GM12878 (cell line): ENCODE measurements around the gene OR4L1. TPM values are rescaled to one million over a fixed set of nuclear protein-coding genes. Genes with fewer than 3 reads are reported as not detected.

Source experiments
- ATAC-seq: fragments of 200-7000 bp; cut with Tn5 transposase; 3 replicates; pipeline ENCODE4 v1.9.1; 2020; ENCODE audit warnings: mild to moderate bottlenecking, moderate library complexity
- BruUV-seq: library from RNA; stranded (reverse); fragments of 400-500 nt; replicated peaks from 2 replicates; lab custom pipeline; 2021; lab: Mats Ljungman, UMichigan
- CTCF ChIA-PET: fragments of 300-600 bp; sonication (Branson Sonifier 250); formaldehyde crosslinking; extraction: SDS; loops from one replicate; lab custom pipeline; 2021; ENCODE audit warnings: inconsistent platforms; lab: Yijun Ruan, JAX
- POLR2A ChIA-PET: fragments of 350-600 bp; formaldehyde crosslinking; extraction: SDS; loops from one replicate; lab custom pipeline; 2021; ENCODE audit warnings: inconsistent platforms; lab: Charles Lee
- RAD21 ChIA-PET: fragments of 300-600 bp; sonication (Branson Sonifier 250); formaldehyde crosslinking; loops from one replicate; lab custom pipeline; 2023; ENCODE audit warnings: antibody characterized with exemption; ENCODE audit not compliant: unreplicated experiment; lab: Charles Lee
- SMC1A ChIA-PET: fragments of 300-600 bp; sonication (Branson Sonifier 250); formaldehyde crosslinking; loops from one replicate; lab custom pipeline; 2023; ENCODE audit not compliant: unreplicated experiment, uncharacterized antibody; lab: Charles Lee
- DNase-seq: peaks from one replicate; pipeline ENCODE4 v3.0.0-alpha.2; 2011; ENCODE audit warnings: low read depth, low spot score
- FAIRE-seq: peaks from 3 replicates; lab custom pipeline; 2011; peaks lifted over from hg19 to GRCh38; lab: Jason Lieb, UNC
- H2AFZ ChIP-seq: 2 replicates; pipeline ENCODE4 v1.6.0; 2011; ENCODE audit warnings: low read depth, low read length, control low read depth; ENCODE audit not compliant: control insufficient read depth
- H3K27ac ChIP-seq: 2 replicates; pipeline ENCODE4 v1.5.1; 2011; ENCODE audit warnings: control low read depth; ENCODE audit not compliant: control insufficient read depth, insufficient read depth
- H3K27me3 ChIP-seq, 2 experiments: replicated peaks in 1 of 2; 2 replicates each; pipeline versions ENCODE4 v1.6.0 to v1.6.1; 2011; ENCODE audit warnings: low read length in 1 of 2; ENCODE audit not compliant: control insufficient read depth in 2 of 2, insufficient read depth in 2 of 2
- H3K36me3 ChIP-seq, 2 experiments: 2 replicates each; pipeline ENCODE4 v1.5.1; 2011; ENCODE audit warnings: low read length in 1 of 2; ENCODE audit not compliant: control insufficient read depth in 2 of 2, insufficient read depth in 2 of 2
- H3K4me1 ChIP-seq: 2 replicates; pipeline ENCODE4 v1.6.1; 2011; ENCODE audit warnings: mild to moderate bottlenecking, low read length, moderate library complexity, mixed read lengths; ENCODE audit not compliant: control insufficient read depth, insufficient read depth
- H3K4me2 ChIP-seq: 2 replicates; pipeline ENCODE4 v1.6.0; 2011; ENCODE audit warnings: control low read depth; ENCODE audit not compliant: control insufficient read depth, insufficient read depth
- H3K4me3 ChIP-seq: fragments of 200-600 bp; sonication (generic); 2 replicates; pipeline ENCODE4 v1.5.1; 2016
- H3K79me2 ChIP-seq: 2 replicates; pipeline ENCODE4 v1.6.0; 2011; ENCODE audit warnings: low read length; ENCODE audit not compliant: control insufficient read depth, insufficient read depth
- H3K9ac ChIP-seq: 2 replicates; pipeline ENCODE4 v1.8.0; 2011; ENCODE audit warnings: low read length, control low read depth, mixed read lengths; ENCODE audit not compliant: control insufficient read depth, insufficient read depth
- H3K9me3 ChIP-seq: replicated peaks from 3 replicates; pipeline ENCODE4 v1.5.1; 2011; ENCODE audit warnings: mild to moderate bottlenecking, low read length; ENCODE audit not compliant: control insufficient read depth, insufficient read depth
- H4K20me1 ChIP-seq: 2 replicates; pipeline ENCODE4 v1.6.0; 2011; ENCODE audit not compliant: control insufficient read depth, insufficient read depth
- CBX5 ChIP-seq: sonication (generic); IDR thresholded peaks from 2 replicates; pipeline ENCODE4 v1.6.1; 2016; ENCODE audit warnings: low read depth, moderate library complexity, mild to moderate bottlenecking, inconsistent platforms
- CHD4 ChIP-seq: fragments of 200-600 bp; sonication (generic); IDR thresholded peaks from 2 replicates; pipeline ENCODE4 v1.6.1; 2016; ENCODE audit warnings: mild to moderate bottlenecking
- CREM ChIP-seq: IDR thresholded peaks from 2 replicates; pipeline ENCODE4 v1.6.1; 2014; ENCODE audit warnings: antibody characterized with exemption, low read depth
- HCFC1 ChIP-seq: fragments of 150-350 bp; IDR thresholded peaks from 2 replicates; pipeline ENCODE4 v1.6.1; 2014; ENCODE audit warnings: low read length
- JUND ChIP-seq: IDR thresholded peaks from 2 replicates; pipeline ENCODE4 v1.6.1; 2012; ENCODE audit warnings: low read depth, mild to moderate bottlenecking, low read length, improper control_type of control experiment, moderate library complexity
- MXI1 ChIP-seq: fragments of 150-350 bp; IDR thresholded peaks from 2 replicates; pipeline ENCODE4 v1.6.1; 2011; ENCODE audit warnings: low read depth, mild to moderate bottlenecking, inconsistent platforms, low read length, improper control_type of control experiment
- NKRF ChIP-seq: fragments of 450-650 bp; conservative IDR thresholded peaks from 2 replicates; pipeline ENCODE4 v1.6.1; 2017; ENCODE audit warnings: mild to moderate bottlenecking, moderate library complexity
- NR2C2 ChIP-seq: IDR thresholded peaks from 2 replicates; pipeline ENCODE4 v1.6.1; 2011; ENCODE audit warnings: borderline replicate concordance, low read depth; ENCODE audit not compliant: control insufficient read depth, insufficient read length
- POLR2A ChIP-seq: IDR thresholded peaks from 2 replicates; pipeline ENCODE4 v1.6.1; 2011; ENCODE audit warnings: low read depth, mild to moderate bottlenecking, low read length
- SP1 ChIP-seq: IDR thresholded peaks from one replicate; pipeline ENCODE4 v1.6.1; 2011; ENCODE audit warnings: low read depth, low read length
- WRNIP1 ChIP-seq: IDR thresholded peaks from 2 replicates; pipeline ENCODE4 v1.6.1; 2011; ENCODE audit warnings: low read depth, low read length, improper control_type of control experiment, borderline replicate concordance
- ZNF384 ChIP-seq: IDR thresholded peaks from 2 replicates; pipeline ENCODE4 v1.6.1; 2012; ENCODE audit warnings: low read depth, mild to moderate bottlenecking, low read length, improper control_type of control experiment, borderline replicate concordance
- ZNF622 ChIP-seq: fragments of 450-650 bp; IDR thresholded peaks from 2 replicates; pipeline ENCODE4 v1.6.1; 2017; ENCODE audit warnings: mild to moderate bottlenecking, inconsistent platforms
- ZSCAN29 ChIP-seq: fragments of 450-650 bp; IDR thresholded peaks from 2 replicates; pipeline ENCODE4 v1.6.1; 2017; ENCODE audit warnings: mild to moderate bottlenecking, moderate library complexity
- WGBS: methylation state at CpG from one replicate; pipeline ENCODE4 v1.1.6; 2016; ENCODE audit warnings: low lambda C conversion rate; ENCODE audit not compliant: insufficient replicate concordance, insufficient coverage; ENCODE audit errors: missing lambda C conversion rate; 5-methylcytosine and 5-hydroxymethylcytosine counted together
- in situ Hi-C: fragments of 300-500 bp; cut with MboI; formaldehyde crosslinking; loops from 9 replicates; pipeline ENCODE4 v1.14.3; 2018; ENCODE audit warnings: mixed read lengths
- intact Hi-C: fragments of 100-400 bp; cut with micrococcal nuclease; formaldehyde crosslinking; loops from one replicate; pipeline ENCODE4 v1.14.2; 2022; ENCODE audit not compliant: unreplicated experiment
- polyA plus RNA-seq, 11 experiments: library from polyadenylated mRNA; depleted of rRNA in 4 of 11; unstranded in 6 of 11; stranded (reverse) in 5 of 11; fragments of >200 nt; fragmentation: Nextera tagmentation in 4 of 11; fragmentation: Illumina TruSeq in 1 of 11; extraction: Ambion mirVana in 4 of 11; extraction: Trizol in 1 of 11; gene quantifications; 1 replicate in 1 of 11; 2 replicates in 10 of 11; pipeline versions ENCODE4 v1.2.1 to v1.2.3, GENCODE V29; 2011 to 2016; ENCODE audit warnings: inconsistent platforms in 2 of 11, missing spikeins in 2 of 11, low read depth in 1 of 11
- total RNA-seq, 4 experiments: library from RNA; depleted of rRNA in 3 of 4; stranded (reverse); fragments of >200 nt in 3 of 4; fragmentation: Illumina TruSeq in 1 of 4; extraction: Trizol in 1 of 4; gene quantifications; 2 replicates each; pipeline versions ENCODE4 v1.2.1 to v1.2.3, GENCODE V29; 2013 to 2021
- TF ChIP-seq, protein P1 (sequence below): IDR thresholded peaks from 2 replicates; pipeline ENCODE4 v1.6.1; 2012; ENCODE audit warnings: improper control_type of control experiment, low read depth, low read length; ENCODE audit not compliant: insufficient replicate concordance
- TF ChIP-seq, protein P2 (sequence below): fragments of 450-650 bp; formaldehyde crosslinking; IDR thresholded peaks from 2 replicates; pipeline ENCODE4 v1.4.0; 2020; ENCODE audit warnings: mild to moderate bottlenecking, moderate library complexity

Gene OR4L1
- total and polyA plus RNA-seq, 10 of the 15 experiments (the other 5 are each of a cell fraction or from before 2014, with no cell fraction given): not detected

DNA sequence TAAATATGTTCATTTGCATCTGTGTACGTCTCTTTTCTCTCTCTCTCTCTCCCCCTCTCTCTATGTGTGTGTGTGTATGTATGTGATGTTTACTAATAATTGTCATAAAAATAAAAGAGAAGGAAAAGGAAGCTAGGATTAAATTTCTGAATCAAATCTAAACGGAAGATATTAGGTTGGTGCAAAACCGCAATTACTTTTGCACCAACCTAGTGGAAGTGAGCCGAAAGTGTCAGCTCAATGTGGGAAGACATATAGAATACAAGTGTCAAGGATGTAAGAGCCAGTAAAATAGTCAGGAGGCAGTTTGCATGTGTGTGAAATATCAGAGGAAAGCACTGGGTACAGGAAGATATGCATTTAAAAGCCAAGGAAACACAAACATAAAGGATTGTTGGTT is 32.2 kb downstream of the OR4L1 start:
- BruUV-seq: no TSS peak
- in situ Hi-C loops: loop anchor here (10.0 kb wide), 1 partner anchor 53 kb away; no protein-coding TSS in a partner anchor
- TF ChIP-seq WRNIP1 (no peak), HCFC1 (no peak), NKRF (no peak), MXI1 (no peak), JUND (no peak), ZNF384 (no peak), ZSCAN29 (no peak), POLR2A (no peak), CBX5 (no peak), ZNF622 (no peak), CREM (no peak), CHD4 (no peak), NR2C2 (no peak), SP1 (no peak)
- TF ChIP-seq, protein P1, sequence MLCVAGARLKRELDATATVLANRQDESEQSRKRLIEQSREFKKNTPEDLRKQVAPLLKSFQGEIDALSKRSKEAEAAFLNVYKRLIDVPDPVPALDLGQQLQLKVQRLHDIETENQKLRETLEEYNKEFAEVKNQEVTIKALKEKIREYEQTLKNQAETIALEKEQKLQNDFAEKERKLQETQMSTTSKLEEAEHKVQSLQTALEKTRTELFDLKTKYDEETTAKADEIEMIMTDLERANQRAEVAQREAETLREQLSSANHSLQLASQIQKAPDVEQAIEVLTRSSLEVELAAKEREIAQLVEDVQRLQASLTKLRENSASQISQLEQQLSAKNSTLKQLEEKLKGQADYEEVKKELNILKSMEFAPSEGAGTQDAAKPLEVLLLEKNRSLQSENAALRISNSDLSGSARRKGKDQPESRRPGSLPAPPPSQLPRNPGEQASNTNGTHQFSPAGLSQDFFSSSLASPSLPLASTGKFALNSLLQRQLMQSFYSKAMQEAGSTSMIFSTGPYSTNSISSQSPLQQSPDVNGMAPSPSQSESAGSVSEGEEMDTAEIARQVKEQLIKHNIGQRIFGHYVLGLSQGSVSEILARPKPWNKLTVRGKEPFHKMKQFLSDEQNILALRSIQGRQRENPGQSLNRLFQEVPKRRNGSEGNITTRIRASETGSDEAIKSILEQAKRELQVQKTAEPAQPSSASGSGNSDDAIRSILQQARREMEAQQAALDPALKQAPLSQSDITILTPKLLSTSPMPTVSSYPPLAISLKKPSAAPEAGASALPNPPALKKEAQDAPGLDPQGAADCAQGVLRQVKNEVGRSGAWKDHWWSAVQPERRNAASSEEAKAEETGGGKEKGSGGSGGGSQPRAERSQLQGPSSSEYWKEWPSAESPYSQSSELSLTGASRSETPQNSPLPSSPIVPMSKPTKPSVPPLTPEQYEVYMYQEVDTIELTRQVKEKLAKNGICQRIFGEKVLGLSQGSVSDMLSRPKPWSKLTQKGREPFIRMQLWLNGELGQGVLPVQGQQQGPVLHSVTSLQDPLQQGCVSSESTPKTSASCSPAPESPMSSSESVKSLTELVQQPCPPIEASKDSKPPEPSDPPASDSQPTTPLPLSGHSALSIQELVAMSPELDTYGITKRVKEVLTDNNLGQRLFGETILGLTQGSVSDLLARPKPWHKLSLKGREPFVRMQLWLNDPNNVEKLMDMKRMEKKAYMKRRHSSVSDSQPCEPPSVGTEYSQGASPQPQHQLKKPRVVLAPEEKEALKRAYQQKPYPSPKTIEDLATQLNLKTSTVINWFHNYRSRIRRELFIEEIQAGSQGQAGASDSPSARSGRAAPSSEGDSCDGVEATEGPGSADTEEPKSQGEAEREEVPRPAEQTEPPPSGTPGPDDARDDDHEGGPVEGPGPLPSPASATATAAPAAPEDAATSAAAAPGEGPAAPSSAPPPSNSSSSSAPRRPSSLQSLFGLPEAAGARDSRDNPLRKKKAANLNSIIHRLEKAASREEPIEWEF: no peak
- TF ChIP-seq, protein P2, sequence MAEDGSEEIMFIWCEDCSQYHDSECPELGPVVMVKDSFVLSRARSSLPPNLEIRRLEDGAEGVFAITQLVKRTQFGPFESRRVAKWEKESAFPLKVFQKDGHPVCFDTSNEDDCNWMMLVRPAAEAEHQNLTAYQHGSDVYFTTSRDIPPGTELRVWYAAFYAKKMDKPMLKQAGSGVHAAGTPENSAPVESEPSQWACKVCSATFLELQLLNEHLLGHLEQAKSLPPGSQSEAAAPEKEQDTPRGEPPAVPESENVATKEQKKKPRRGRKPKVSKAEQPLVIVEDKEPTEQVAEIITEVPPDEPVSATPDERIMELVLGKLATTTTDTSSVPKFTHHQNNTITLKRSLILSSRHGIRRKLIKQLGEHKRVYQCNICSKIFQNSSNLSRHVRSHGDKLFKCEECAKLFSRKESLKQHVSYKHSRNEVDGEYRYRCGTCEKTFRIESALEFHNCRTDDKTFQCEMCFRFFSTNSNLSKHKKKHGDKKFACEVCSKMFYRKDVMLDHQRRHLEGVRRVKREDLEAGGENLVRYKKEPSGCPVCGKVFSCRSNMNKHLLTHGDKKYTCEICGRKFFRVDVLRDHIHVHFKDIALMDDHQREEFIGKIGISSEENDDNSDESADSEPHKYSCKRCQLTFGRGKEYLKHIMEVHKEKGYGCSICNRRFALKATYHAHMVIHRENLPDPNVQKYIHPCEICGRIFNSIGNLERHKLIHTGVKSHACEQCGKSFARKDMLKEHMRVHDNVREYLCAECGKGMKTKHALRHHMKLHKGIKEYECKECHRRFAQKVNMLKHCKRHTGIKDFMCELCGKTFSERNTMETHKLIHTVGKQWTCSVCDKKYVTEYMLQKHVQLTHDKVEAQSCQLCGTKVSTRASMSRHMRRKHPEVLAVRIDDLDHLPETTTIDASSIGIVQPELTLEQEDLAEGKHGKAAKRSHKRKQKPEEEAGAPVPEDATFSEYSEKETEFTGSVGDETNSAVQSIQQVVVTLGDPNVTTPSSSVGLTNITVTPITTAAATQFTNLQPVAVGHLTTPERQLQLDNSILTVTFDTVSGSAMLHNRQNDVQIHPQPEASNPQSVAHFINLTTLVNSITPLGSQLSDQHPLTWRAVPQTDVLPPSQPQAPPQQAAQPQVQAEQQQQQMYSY (CRISPR knock-in tag): no peak

More for the DNA sequence above, 32.2 kb downstream of the OR4L1 start:
- intact Hi-C loops: no loop called here
- ATAC-seq (no peak), FAIRE-seq (no peak), DNase-seq (no peak)
- ChIA-PET POLR2A (no interaction called here), CTCF (no interaction called here), SMC1A (no interaction called here), RAD21 (no interaction called here)
- Histone ChIP-seq H3K9me3 (no peaks in the 10 kb centered on the region), H3K79me2 (no peaks in the 10 kb centered on the region), H3K27me3 (no peaks in the 10 kb centered on the region), H3K9ac (no peak overlapping the region), H3K36me3 (no peaks in the 10 kb centered on the region), H3K4me2 (no peak overlapping the region), H3K4me1 (no peaks in the 10 kb centered on the region), H3K4me3 (no peak overlapping the region), H2AFZ (no peak overlapping the region), H4K20me1 (no peaks in the 10 kb centered on the region), H3K27ac (no peak overlapping the region)
- WGBS: 21% methylated on average over 4 of the region's 4 CpGs
